HG03432 (cell line): ENCODE results near the gene BANK1.

Experiments
- ATAC-seq: cut with Tn5 transposase; IDR thresholded peaks from one replicate; pipeline ENCODE4 v1.9.1; 2021; ENCODE audit warnings: mild to moderate bottlenecking, moderate library complexity; ENCODE audit not compliant: unreplicated experiment

Gene BANK1

GRCh38 chr4:101790521-101791181 is at the start of gene BANK1:
Gene BANK1 (plus strand): TSS chr4:101790730. CDS start chr4:101790881, 151 bp downstream.
- ATAC-seq, result peak; percentile 100

- ATAC-seq, result no peak
These were observed 36.8 kb upstream of the BANK1 start for GRCh38 chr4:101753721-101754120.

- ATAC-seq, result no peak
These were observed 34.3 kb upstream of the BANK1 start for GRCh38 chr4:101756181-101756580.

GRCh38 chr4:101761405-101761804 is 29.1 kb upstream of the BANK1 start:
- no peak for ATAC-seq

- ATAC-seq, result no peak
These were observed 28.5 kb upstream of the BANK1 start for GRCh38 chr4:101762025-101762424.

- ATAC-seq, result no peak
These were observed 28.0 kb upstream of the BANK1 start for GRCh38 chr4:101762534-101762933.

GRCh38 chr4:101763576-101763975 is 27.0 kb upstream of the BANK1 start:
- ATAC-seq, result no peak

GRCh38 chr4:101774807-101775206 is 15.7 kb upstream of the BANK1 start:
- ATAC-seq, result no peak

GRCh38 chr4:101777431-101777830 is 13.1 kb upstream of the BANK1 start:
- ATAC-seq, result peak; percentile 42

GRCh38 chr4:101780284-101780683 is 10.2 kb upstream of the BANK1 start:
- no peak for ATAC-seq

GRCh38 chr4:101782546-101782945 is 8.0 kb upstream of the BANK1 start:
- peak; percentile 52 for ATAC-seq

- no peak for ATAC-seq
These were observed 5.6 kb upstream of the BANK1 start for GRCh38 chr4:101784957-101785356.

GRCh38 chr4:101785486-101785885 is 5.0 kb upstream of the BANK1 start:
- ATAC-seq, result no peak

- ATAC-seq, result no peak
These were observed 2.7 kb upstream of the BANK1 start for GRCh38 chr4:101787701-101788316.

- ATAC-seq, result peak; percentile 6
These were observed 640 bp downstream of the BANK1 start for GRCh38 chr4:101791182-101791558.

- no peak for ATAC-seq
These were observed 1.6 kb downstream of the BANK1 start for GRCh38 chr4:101792056-101792590.

- no peak for ATAC-seq
These were observed 2.9 kb downstream of the BANK1 start for GRCh38 chr4:101793397-101793796.

GRCh38 chr4:101794806-101795205 is 4.3 kb downstream of the BANK1 start:
- ATAC-seq, result no peak

GRCh38 chr4:101795704-101796103 is 5.2 kb downstream of the BANK1 start:
- ATAC-seq, result no peak

GRCh38 chr4:101801958-101802357 is 11.4 kb downstream of the BANK1 start:
- ATAC-seq, result no peak

- peak; percentile 98 for ATAC-seq
These were observed 16.4 kb downstream of the BANK1 start for GRCh38 chr4:101806914-101807313.

- peak; percentile 41 for ATAC-seq
These were observed 16.8 kb downstream of the BANK1 start for GRCh38 chr4:101807351-101807750.
